ENCODE data around the gene DUSP12.

DUSP12 gene

DNA sequence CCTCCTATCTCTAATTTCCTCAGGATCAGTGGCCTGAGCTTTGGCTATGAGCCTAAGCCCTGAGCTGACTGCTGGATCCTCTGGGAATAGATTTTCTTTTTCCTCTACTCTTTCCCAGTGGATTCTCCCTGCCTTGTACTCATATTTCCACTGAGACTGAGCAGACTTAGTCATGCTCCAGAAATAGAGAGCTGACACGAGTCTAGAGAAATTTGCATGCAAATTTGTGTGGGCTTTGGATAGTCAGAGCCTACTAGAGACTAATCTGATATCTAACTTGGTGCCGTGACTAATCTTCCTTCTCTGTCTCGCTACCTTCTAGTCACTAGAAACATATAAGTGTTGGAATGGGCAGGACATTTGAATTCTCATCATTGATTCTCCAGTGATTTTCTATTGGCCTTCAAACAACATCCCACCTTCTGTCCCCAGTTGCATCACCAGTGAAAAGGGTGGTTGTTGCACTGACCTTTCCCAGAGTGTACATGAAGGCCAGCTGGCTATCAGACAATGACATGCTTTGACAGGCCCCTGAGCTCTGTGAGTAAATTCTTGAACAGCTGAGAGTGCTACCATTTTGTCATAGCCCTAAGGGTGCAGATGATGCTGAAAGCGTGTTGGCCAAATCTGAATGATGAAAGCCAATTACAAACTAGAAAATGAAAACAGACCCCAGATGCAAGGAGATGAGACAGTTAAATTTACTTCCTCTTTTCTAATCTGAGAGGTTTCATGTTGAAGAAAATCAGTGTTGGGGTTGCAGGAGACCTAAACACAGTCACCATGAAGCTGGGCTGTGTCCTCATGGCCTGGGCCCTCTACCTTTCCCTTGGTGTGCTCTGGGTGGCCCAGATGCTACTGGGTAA lies 42.9 kb upstream of the DUSP12 start, which contains the start of gene FCRLA:
TSS of gene FCRLA (plus strand) at position 748 of the 866 bp plus-strand sequence. CDS start at position 784, 36 bp downstream.
- H3K27me3 ChIP-seq (ENCODE audit: control insufficient read depth in 3 of 3, insufficient read depth in 3 of 3, low read depth in 1 of 3, low read length in 3 of 3), result peaks cover 0 to 12% (median 0%) of the 10 kb centered on the region in 3 experiments
- no peaks in the 10 kb centered on the region for H3K4me1 ChIP-seq (ENCODE audit: control insufficient read depth in 2 of 2, insufficient read depth in 1 of 2, low read depth in 1 of 2, low read length in 2 of 2)
- no peak within 1 kb of the TSS for H3K23ac ChIP-seq (ENCODE audit: low read depth, low read length, poor library complexity)
- no peak within 1 kb of the TSS for H2BK5ac ChIP-seq (ENCODE audit: low read length)
- H4K8ac ChIP-seq (ENCODE audit: low read depth, low read length), result no peak within 1 kb of the TSS
- H2BK15ac ChIP-seq (ENCODE audit: low read length), result no peak within 1 kb of the TSS
- no peak within 1 kb of the TSS for H3K4ac ChIP-seq (ENCODE audit: low read length)
- H3K79me1 ChIP-seq (ENCODE audit: low read depth, low read length), result no peaks in the 10 kb centered on the region
- H3K9ac ChIP-seq (ENCODE audit: low read depth, low read length, poor library complexity), result no peak within 1 kb of the TSS
- H3K9me3 ChIP-seq (replicated peaks in 1 of 2; ENCODE audit: control insufficient read depth in 2 of 2, insufficient read depth in 1 of 2, low read depth in 1 of 2, low read length in 2 of 2), result no peaks in the 10 kb centered on the region
- no peak within 1 kb of the TSS for H3K27ac ChIP-seq (replicated peaks; ENCODE audit: low read length)
- H4K91ac ChIP-seq (ENCODE audit: low read depth, low read length, poor library complexity), result no peak within 1 kb of the TSS
- H3K14ac ChIP-seq (ENCODE audit: low read length), result no peak within 1 kb of the TSS
- H2AFZ ChIP-seq (ENCODE audit: low read length), result no peak within 1 kb of the TSS
- H3K36me3 ChIP-seq (replicated peaks in 1 of 2; ENCODE audit: control insufficient read depth in 2 of 2, insufficient read depth in 2 of 2, low read length in 2 of 2), result no peaks in the 10 kb centered on the region
- no peak within 1 kb of the TSS for H2BK120ac ChIP-seq (ENCODE audit: low read depth, low read length)
- H3K4me3 ChIP-seq (ENCODE audit: low read length in 2 of 2), result no peak within 1 kb of the TSS
- no CpG with 5 or more reads among the region's 4 CpGs for WGBS, 2 donors (ENCODE audit: extremely low coverage in 2 of 2, insufficient read length in 2 of 2, insufficient replicate concordance in 1 of 2)
- H3K4me2 ChIP-seq (ENCODE audit: insufficient read depth, low read length, poor library complexity, severe bottlenecking), result no peak within 1 kb of the TSS
- H3K18ac ChIP-seq (ENCODE audit: low read length), result no peak within 1 kb of the TSS
- H2BK12ac ChIP-seq (ENCODE audit: low read length), result no peak within 1 kb of the TSS
- no peak within 1 kb of the TSS for H2AK5ac ChIP-seq (ENCODE audit: low read depth, low read length)
- no peak for DNase-seq (ENCODE audit: low spot score)

DNA sequence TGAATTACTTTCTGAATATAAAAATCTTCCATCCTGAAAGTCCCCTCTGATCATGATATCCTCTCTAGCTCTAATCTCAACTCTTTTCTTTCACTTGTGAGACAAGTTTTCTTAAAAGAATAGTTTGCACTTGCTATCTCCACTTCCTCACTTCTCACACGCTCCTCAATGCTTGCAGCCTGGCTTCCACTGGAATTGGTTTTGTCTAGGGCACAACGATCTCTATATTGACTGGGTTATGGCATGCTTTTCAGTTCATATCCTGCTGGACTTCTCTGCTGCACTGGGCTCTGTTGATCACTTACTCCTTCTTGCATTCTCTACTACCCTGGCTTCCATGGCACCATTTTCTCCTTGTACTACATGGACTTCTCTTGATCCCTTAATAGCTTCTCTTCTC lies 42.1 kb upstream of the DUSP12 start:
- Histone ChIP-seq H3K36me3 (replicated peaks in 1 of 2; ENCODE audit: control insufficient read depth in 2 of 2, insufficient read depth in 2 of 2, low read length in 2 of 2) (no peaks in the 10 kb centered on the region), H3K4ac (ENCODE audit: low read length) (no peak overlapping the region), H3K4me3 (ENCODE audit: low read length in 2 of 2) (no peak overlapping the region), H3K18ac (ENCODE audit: low read length) (no peak overlapping the region), H3K79me1 (ENCODE audit: low read depth, low read length) (no peaks in the 10 kb centered on the region), H2BK5ac (ENCODE audit: low read length) (no peak overlapping the region), H3K4me2 (ENCODE audit: insufficient read depth, low read length, poor library complexity, severe bottlenecking) (no peak overlapping the region), H3K27me3 (ENCODE audit: control insufficient read depth in 3 of 3, insufficient read depth in 3 of 3, low read depth in 1 of 3, low read length in 3 of 3) (peaks cover 0 to 12% (median 0%) of the 10 kb centered on the region in 3 experiments), H3K27ac (replicated peaks; ENCODE audit: low read length) (no peak overlapping the region), H2BK12ac (ENCODE audit: low read length) (no peak overlapping the region), H3K4me1 (ENCODE audit: control insufficient read depth in 2 of 2, insufficient read depth in 1 of 2, low read depth in 1 of 2, low read length in 2 of 2) (no peaks in the 10 kb centered on the region), H2AFZ (ENCODE audit: low read length) (no peak overlapping the region), H4K8ac (ENCODE audit: low read depth, low read length) (no peak overlapping the region), H3K14ac (ENCODE audit: low read length) (no peak overlapping the region), H2BK15ac (ENCODE audit: low read length) (no peak overlapping the region), H3K23ac (ENCODE audit: low read depth, low read length, poor library complexity) (no peak overlapping the region), H4K91ac (ENCODE audit: low read depth, low read length, poor library complexity) (no peak overlapping the region), H3K9me3 (replicated peaks in 1 of 2; ENCODE audit: control insufficient read depth in 2 of 2, insufficient read depth in 1 of 2, low read depth in 1 of 2, low read length in 2 of 2) (no peaks in the 10 kb centered on the region), H3K9ac (ENCODE audit: low read depth, low read length, poor library complexity) (no peak overlapping the region), H2AK5ac (ENCODE audit: low read depth, low read length) (no peak overlapping the region), H2BK120ac (ENCODE audit: low read depth, low read length) (no peak overlapping the region)
- WGBS, 2 donors (ENCODE audit: extremely low coverage in 2 of 2, insufficient read length in 2 of 2, insufficient replicate concordance in 1 of 2), result no CpG with 5 or more reads among the region's 2 CpGs
- no peak for DNase-seq (ENCODE audit: low spot score)

DNA sequence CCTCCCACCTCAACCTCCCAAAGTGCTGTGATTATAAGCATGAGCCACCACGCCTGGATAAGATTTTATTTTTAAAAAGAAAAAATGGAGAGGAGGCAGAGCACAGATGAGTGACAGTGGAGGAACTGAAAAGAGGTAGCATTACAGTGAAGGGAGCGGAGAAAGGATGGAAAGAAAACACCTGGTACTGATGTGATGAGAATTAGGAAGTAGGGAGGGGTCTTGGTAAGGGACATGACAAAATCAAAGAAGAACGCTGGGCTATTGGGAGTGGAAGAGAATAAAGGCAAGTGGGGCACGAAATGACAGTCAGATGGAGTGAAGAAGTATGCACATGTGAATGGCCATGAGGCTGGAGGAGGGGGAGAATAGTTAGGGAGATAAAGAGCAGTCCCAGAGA lies 40.2 kb upstream of the DUSP12 start:
- no peak overlapping the region for H2BK12ac ChIP-seq (ENCODE audit: low read length)

DNA sequence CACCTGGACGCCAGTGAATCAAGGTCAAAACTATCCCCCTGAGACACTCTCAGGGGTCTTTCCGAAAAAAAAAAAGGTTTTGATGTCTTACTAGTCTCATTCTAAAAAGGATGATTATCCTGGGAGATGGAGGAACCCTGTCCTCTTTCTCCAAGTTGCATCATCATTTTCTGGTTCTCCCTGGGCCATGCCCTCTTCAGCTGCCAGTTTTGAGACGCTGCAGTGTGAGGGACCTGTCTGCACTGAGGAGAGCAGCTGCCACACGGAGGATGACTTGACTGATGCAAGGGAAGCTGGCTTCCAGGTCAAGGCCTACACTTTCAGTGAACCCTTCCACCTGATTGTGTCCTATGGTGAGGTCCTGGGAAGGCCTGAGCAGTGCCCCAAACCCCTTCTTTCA lies 39.0 kb upstream of the DUSP12 start:
- peak overlapping the region; percentile 49 for H2AK5ac ChIP-seq (ENCODE audit: low read depth, low read length)
- H3K4me3 ChIP-seq (ENCODE audit: low read length in 2 of 2), result no peak overlapping the region
- H2BK12ac ChIP-seq (ENCODE audit: low read length), result no peak overlapping the region
- no peak for DNase-seq (ENCODE audit: low spot score)
- H3K14ac ChIP-seq (ENCODE audit: low read length), result no peak overlapping the region
- H3K27me3 ChIP-seq (ENCODE audit: control insufficient read depth in 3 of 3, insufficient read depth in 3 of 3, low read depth in 1 of 3, low read length in 3 of 3), result peaks cover 0 to 14% (median 0%) of the 10 kb centered on the region in 3 experiments
- H3K9me3 ChIP-seq (replicated peaks in 1 of 2; ENCODE audit: control insufficient read depth in 2 of 2, insufficient read depth in 1 of 2, low read depth in 1 of 2, low read length in 2 of 2), result no peaks in the 10 kb centered on the region
- no peaks in the 10 kb centered on the region for H3K79me1 ChIP-seq (ENCODE audit: low read depth, low read length)
- no peak overlapping the region for H2BK120ac ChIP-seq (ENCODE audit: low read depth, low read length)
- H2BK15ac ChIP-seq (ENCODE audit: low read length), result no peak overlapping the region
- no peak overlapping the region for H3K4me2 ChIP-seq (ENCODE audit: insufficient read depth, low read length, poor library complexity, severe bottlenecking)
- H3K18ac ChIP-seq (ENCODE audit: low read length), result no peak overlapping the region
- H3K4me1 ChIP-seq (ENCODE audit: control insufficient read depth in 2 of 2, insufficient read depth in 1 of 2, low read depth in 1 of 2, low read length in 2 of 2), result no peaks in the 10 kb centered on the region
- no peak overlapping the region for H4K8ac ChIP-seq (ENCODE audit: low read depth, low read length)
- no peak overlapping the region for H3K23ac ChIP-seq (ENCODE audit: low read depth, low read length, poor library complexity)
- H3K27ac ChIP-seq (replicated peaks; ENCODE audit: low read length), result no peak overlapping the region
- no peak overlapping the region for H3K4ac ChIP-seq (ENCODE audit: low read length)
- H3K9ac ChIP-seq (ENCODE audit: low read depth, low read length, poor library complexity), result no peak overlapping the region
- H2BK5ac ChIP-seq (ENCODE audit: low read length), result no peak overlapping the region
- H4K91ac ChIP-seq (ENCODE audit: low read depth, low read length, poor library complexity), result no peak overlapping the region
- no peak overlapping the region for H2AFZ ChIP-seq (ENCODE audit: low read length)
- no CpG with 5 or more reads among the region's 4 CpGs for WGBS, 2 donors (ENCODE audit: extremely low coverage in 2 of 2, insufficient read length in 2 of 2, insufficient replicate concordance in 1 of 2)
- H3K36me3 ChIP-seq (replicated peaks in 1 of 2; ENCODE audit: control insufficient read depth in 2 of 2, insufficient read depth in 2 of 2, low read length in 2 of 2), result no peaks in the 10 kb centered on the region

More for the DNA sequence above, 40.2 kb upstream of the DUSP12 start:
- Histone ChIP-seq H3K14ac (ENCODE audit: low read length) (no peak overlapping the region), H2AK5ac (ENCODE audit: low read depth, low read length) (no peak overlapping the region), H3K4me1 (ENCODE audit: control insufficient read depth in 2 of 2, insufficient read depth in 1 of 2, low read depth in 1 of 2, low read length in 2 of 2) (no peaks in the 10 kb centered on the region), H3K9ac (ENCODE audit: low read depth, low read length, poor library complexity) (no peak overlapping the region), H3K27ac (replicated peaks; ENCODE audit: low read length) (no peak overlapping the region), H2BK15ac (ENCODE audit: low read length) (no peak overlapping the region), H4K91ac (ENCODE audit: low read depth, low read length, poor library complexity) (no peak overlapping the region), H2BK5ac (ENCODE audit: low read length) (no peak overlapping the region), H4K8ac (ENCODE audit: low read depth, low read length) (no peak overlapping the region), H3K9me3 (replicated peaks in 1 of 2; ENCODE audit: control insufficient read depth in 2 of 2, insufficient read depth in 1 of 2, low read depth in 1 of 2, low read length in 2 of 2) (no peaks in the 10 kb centered on the region), H3K4me2 (ENCODE audit: insufficient read depth, low read length, poor library complexity, severe bottlenecking) (no peak overlapping the region), H3K27me3 (ENCODE audit: control insufficient read depth in 3 of 3, insufficient read depth in 3 of 3, low read depth in 1 of 3, low read length in 3 of 3) (peaks cover 0 to 12% (median 0%) of the 10 kb centered on the region in 3 experiments), H2BK120ac (ENCODE audit: low read depth, low read length) (no peak overlapping the region), H3K36me3 (replicated peaks in 1 of 2; ENCODE audit: control insufficient read depth in 2 of 2, insufficient read depth in 2 of 2, low read length in 2 of 2) (no peaks in the 10 kb centered on the region), H3K4me3 (ENCODE audit: low read length in 2 of 2) (no peak overlapping the region), H2AFZ (ENCODE audit: low read length) (no peak overlapping the region), H3K79me1 (ENCODE audit: low read depth, low read length) (no peaks in the 10 kb centered on the region), H3K4ac (ENCODE audit: low read length) (no peak overlapping the region), H3K18ac (ENCODE audit: low read length) (no peak overlapping the region), H3K23ac (ENCODE audit: low read depth, low read length, poor library complexity) (no peak overlapping the region)
- no CpG with 5 or more reads among the region's 4 CpGs for WGBS, 2 donors (ENCODE audit: extremely low coverage in 2 of 2, insufficient read length in 2 of 2, insufficient replicate concordance in 1 of 2)
- DNase-seq (ENCODE audit: low spot score), result no peak
